Hepatocyte (in vitro differentiated cells): ENCODE measurements around the gene LPP. TPM values are rescaled to one million over a fixed set of nuclear protein-coding genes. Genes with fewer than 3 reads are reported as not detected.
A peak's percentile ranks its signal among the peaks of the same experiment; 100 is the strongest.

ENCODE experiments used
- DNase-seq: peaks from one replicate; pipeline ENCODE4 v3.0.0-alpha.2; 2016; ENCODE audit warnings: low spot score
- H2AFZ ChIP-seq: fragments of 200-600 bp; sonication (generic); 2 replicates; pipeline ENCODE4 v1.6.0; 2016; ENCODE audit warnings: antibody characterized with exemption, mild to moderate bottlenecking
- H3K27ac ChIP-seq: fragments of 200-600 bp; sonication (generic); 2 replicates; pipeline ENCODE4 v1.5.1; 2016; ENCODE audit warnings: mild to moderate bottlenecking
- H3K27me3 ChIP-seq: fragments of 200-600 bp; sonication (generic); 2 replicates; pipeline ENCODE4 v1.6.1; 2016
- H3K36me3 ChIP-seq: fragments of 200-600 bp; sonication (generic); replicated peaks from 2 replicates; pipeline ENCODE4 v1.5.1; 2016; ENCODE audit warnings: low read depth; ENCODE audit not compliant: insufficient read depth
- H3K4me1 ChIP-seq: fragments of 200-600 bp; sonication (generic); 2 replicates; pipeline ENCODE4 v1.5.1; 2016; ENCODE audit warnings: mild to moderate bottlenecking, moderate library complexity; ENCODE audit not compliant: insufficient read depth
- H3K4me2 ChIP-seq: fragments of 200-600 bp; sonication (generic); 2 replicates; pipeline ENCODE4 v1.6.0; 2016
- H3K4me3 ChIP-seq: fragments of 200-600 bp; sonication (generic); 2 replicates; pipeline ENCODE4 v1.5.1; 2016; ENCODE audit warnings: mild to moderate bottlenecking
- H3K79me2 ChIP-seq: fragments of 200-600 bp; sonication (generic); 2 replicates; pipeline ENCODE4 v1.6.0; 2017; ENCODE audit warnings: mild to moderate bottlenecking
- H3K9me2 ChIP-seq: fragments of 200-600 bp; sonication (generic); replicated peaks from 2 replicates; pipeline ENCODE4 v1.6.0; 2017; ENCODE audit warnings: mild to moderate bottlenecking; ENCODE audit not compliant: insufficient read depth
- H3K9me3 ChIP-seq: fragments of 200-600 bp; sonication (generic); 2 replicates; pipeline ENCODE4 v1.5.1; 2016; ENCODE audit warnings: low read depth, mild to moderate bottlenecking
- H4K20me1 ChIP-seq: fragments of 200-600 bp; sonication (generic); 2 replicates; pipeline ENCODE4 v1.6.0; 2016; ENCODE audit warnings: mild to moderate bottlenecking; ENCODE audit not compliant: insufficient read depth, poor library complexity, severe bottlenecking
- EZH2 ChIP-seq: fragments of 200-600 bp; sonication (generic); IDR thresholded peaks from 2 replicates; pipeline ENCODE4 v1.6.1; 2016; ENCODE audit warnings: antibody characterized with exemption, mild to moderate bottlenecking, borderline replicate concordance
- EZH2phosphoT487 ChIP-seq: fragments of 200-600 bp; sonication (generic); IDR thresholded peaks from one replicate; pipeline ENCODE4 v1.6.1; 2018; ENCODE audit warnings: antibody characterized with exemption, mild to moderate bottlenecking, low read depth, moderate library complexity; ENCODE audit not compliant: unreplicated experiment, severe bottlenecking
- WGBS: methylation state at CpG from one replicate; pipeline ENCODE4 v1.1.6; 2016; ENCODE audit warnings: low lambda C conversion rate; ENCODE audit errors: missing lambda C conversion rate; 5-methylcytosine and 5-hydroxymethylcytosine counted together
- polyA plus RNA-seq: library from polyadenylated mRNA; unstranded; fragments of >200 nt; fragmentation: Nextera tagmentation; extraction: Ambion mirVana; gene quantifications from 2 replicates; pipeline ENCODE4 v1.2.1, GENCODE V29; 2016
- total RNA-seq: library from RNA; depleted of rRNA; stranded (reverse); fragments of >200 nt; gene quantifications from 2 replicates; pipeline ENCODE4 v1.2.3, GENCODE V29; 2014
- TF ChIP-seq, protein P1 (sequence below): fragments of 200-600 bp; sonication (generic); IDR thresholded peaks from 2 replicates; pipeline ENCODE4 v1.5.1; 2016; ENCODE audit warnings: antibody characterized with exemption, mild to moderate bottlenecking; ENCODE audit not compliant: poor library complexity

The LPP gene
- total and polyA plus RNA-seq, 2 experiments from 2014 or later, result 53.2 to 73.8 TPM

DNA sequence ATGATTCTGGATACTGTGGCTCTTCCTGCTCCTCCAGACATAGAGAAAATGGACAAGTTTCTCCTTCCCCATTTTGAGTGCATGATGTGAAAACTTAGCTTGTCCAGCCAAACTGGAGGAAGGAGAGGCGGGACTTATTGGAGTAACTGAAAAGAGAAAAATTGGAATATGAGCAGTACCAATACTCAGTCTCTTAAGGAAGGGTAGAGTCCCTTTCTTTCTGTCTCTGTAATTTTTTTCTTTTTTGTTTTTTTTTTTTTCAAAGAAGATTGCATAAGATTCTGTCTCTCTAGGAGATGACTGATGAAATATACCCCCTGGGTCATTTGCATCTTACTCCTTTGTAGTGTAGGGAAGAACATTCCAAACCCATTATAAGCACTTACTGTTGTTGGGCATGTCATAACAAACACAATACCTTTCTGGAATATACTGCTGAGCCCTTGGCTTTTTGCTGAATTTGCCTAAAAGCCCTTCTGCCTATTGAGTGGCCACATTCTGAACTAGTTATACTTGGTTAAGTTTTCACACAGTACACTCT is 519.8 kb downstream of the LPP start:
- peak; percentile 27 for DNase-seq
- Histone ChIP-seq H3K79me2 (peaks cover 7% of the 10 kb centered on the region), H4K20me1 (no peaks in the 10 kb centered on the region), H3K9me3 (no peaks in the 10 kb centered on the region), H3K4me3 (no peak overlapping the region), H3K4me2 (no peak overlapping the region), H3K9me2 (no peaks in the 10 kb centered on the region), H3K36me3 (no peaks in the 10 kb centered on the region), H2AFZ (no peak overlapping the region), H3K27me3 (no peaks in the 10 kb centered on the region), H3K4me1 (peaks cover 5% of the 10 kb centered on the region), H3K27ac (peak overlapping the region; percentile 53)
- WGBS, result 96% methylated on average over 1 of the region's 1 CpG
- no peak for TF ChIP-seq EZH2
- no peak for TF ChIP-seq EZH2phosphoT487
- TF ChIP-seq, protein P1, sequence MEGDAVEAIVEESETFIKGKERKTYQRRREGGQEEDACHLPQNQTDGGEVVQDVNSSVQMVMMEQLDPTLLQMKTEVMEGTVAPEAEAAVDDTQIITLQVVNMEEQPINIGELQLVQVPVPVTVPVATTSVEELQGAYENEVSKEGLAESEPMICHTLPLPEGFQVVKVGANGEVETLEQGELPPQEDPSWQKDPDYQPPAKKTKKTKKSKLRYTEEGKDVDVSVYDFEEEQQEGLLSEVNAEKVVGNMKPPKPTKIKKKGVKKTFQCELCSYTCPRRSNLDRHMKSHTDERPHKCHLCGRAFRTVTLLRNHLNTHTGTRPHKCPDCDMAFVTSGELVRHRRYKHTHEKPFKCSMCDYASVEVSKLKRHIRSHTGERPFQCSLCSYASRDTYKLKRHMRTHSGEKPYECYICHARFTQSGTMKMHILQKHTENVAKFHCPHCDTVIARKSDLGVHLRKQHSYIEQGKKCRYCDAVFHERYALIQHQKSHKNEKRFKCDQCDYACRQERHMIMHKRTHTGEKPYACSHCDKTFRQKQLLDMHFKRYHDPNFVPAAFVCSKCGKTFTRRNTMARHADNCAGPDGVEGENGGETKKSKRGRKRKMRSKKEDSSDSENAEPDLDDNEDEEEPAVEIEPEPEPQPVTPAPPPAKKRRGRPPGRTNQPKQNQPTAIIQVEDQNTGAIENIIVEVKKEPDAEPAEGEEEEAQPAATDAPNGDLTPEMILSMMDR, result no peak

DNA sequence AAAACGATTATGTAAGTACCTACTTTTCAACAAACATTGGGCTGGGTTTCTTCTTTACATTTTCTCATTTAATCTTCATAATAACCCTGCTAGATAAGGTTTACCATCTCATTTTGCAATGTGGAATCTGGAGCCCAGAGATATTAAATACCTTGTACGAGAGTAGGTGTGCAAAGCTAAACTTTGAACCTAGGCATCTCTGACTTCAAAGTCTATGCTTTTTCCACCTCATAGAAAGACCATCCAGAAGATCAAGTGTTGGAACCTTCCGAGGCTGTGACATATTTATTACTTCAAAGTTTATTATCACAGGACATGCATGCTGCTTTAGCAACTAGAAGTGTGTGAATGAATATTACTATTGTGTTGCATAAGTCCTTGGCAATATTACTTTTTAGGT is 520.6 kb downstream of the LPP start:
- no peaks in the 10 kb centered on the region for H3K27me3 ChIP-seq
- H3K27ac ChIP-seq, result peak overlapping the region; percentile 53
- no peaks in the 10 kb centered on the region for H3K36me3 ChIP-seq
- 47% methylated on average over 3 of the region's 3 CpGs for WGBS
- H3K79me2 ChIP-seq, result peaks cover 7% of the 10 kb centered on the region
- H2AFZ ChIP-seq, result no peak overlapping the region
- no peak overlapping the region for H3K4me3 ChIP-seq
- no peaks in the 10 kb centered on the region for H3K9me2 ChIP-seq
- TF ChIP-seq EZH2phosphoT487 (no peak), EZH2 (no peak)
- TF ChIP-seq, protein P1, result no peak
- no peaks in the 10 kb centered on the region for H4K20me1 ChIP-seq
- DNase-seq, result peak; percentile 24
- no peak overlapping the region for H3K4me2 ChIP-seq
- no peaks in the 10 kb centered on the region for H3K9me3 ChIP-seq
- peaks cover 5% of the 10 kb centered on the region for H3K4me1 ChIP-seq

DNA sequence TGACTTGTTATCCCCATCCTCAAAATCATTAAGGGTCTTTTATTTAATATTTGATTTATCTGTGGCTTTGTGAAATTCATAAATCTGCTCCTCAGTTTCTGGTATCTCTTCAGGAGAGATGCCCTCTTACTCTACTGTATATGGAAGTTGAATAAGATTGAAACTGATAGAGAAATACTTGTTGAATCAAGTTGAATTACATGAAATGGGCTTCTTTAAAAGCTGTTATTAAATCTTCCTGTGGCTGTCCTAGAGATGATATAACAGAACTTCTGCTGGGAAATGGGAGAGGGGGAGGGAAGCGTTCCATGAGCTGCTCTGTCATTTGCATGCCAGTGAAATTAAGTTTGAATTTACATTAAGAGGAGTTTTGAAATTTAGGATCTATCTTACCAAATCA is 523.4 kb downstream of the LPP start:
- H3K9me2 ChIP-seq, result no peaks in the 10 kb centered on the region
- H2AFZ ChIP-seq, result no peak overlapping the region
- H3K79me2 ChIP-seq, result peaks cover 11% of the 10 kb centered on the region
- TF ChIP-seq EZH2 (no peak), EZH2phosphoT487 (no peak)
- TF ChIP-seq, protein P1, result no peak
- H3K27me3 ChIP-seq, result no peaks in the 10 kb centered on the region
- no peaks in the 10 kb centered on the region for H3K36me3 ChIP-seq
- no peak for DNase-seq
- no peak overlapping the region for H3K4me2 ChIP-seq
- WGBS, result 96% methylated on average over 1 of the region's 1 CpG
- H3K4me3 ChIP-seq, result no peak overlapping the region
- peaks cover 16% of the 10 kb centered on the region for H3K4me1 ChIP-seq
- no peaks in the 10 kb centered on the region for H3K9me3 ChIP-seq
- H3K27ac ChIP-seq, result no peak overlapping the region
- no peaks in the 10 kb centered on the region for H4K20me1 ChIP-seq

DNA sequence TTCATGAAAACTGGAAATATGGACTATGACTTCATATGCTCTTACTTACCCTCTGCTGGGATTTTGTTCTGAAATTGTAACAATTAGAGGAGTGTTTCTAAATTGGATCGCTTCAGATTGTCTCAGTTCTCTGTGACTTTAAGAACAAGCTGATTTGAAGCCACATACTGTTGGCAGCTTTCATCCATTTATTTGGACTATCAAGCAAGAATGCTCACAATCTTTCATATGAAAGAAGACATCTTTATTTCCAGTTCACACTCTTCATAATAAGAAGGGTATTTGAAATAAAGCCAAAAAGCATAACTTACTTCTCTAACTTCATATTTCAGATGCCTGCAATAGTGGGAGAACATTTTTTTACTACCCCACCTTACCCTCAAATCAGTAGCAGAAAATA is 526.2 kb downstream of the LPP start:
- H4K20me1 ChIP-seq, result no peaks in the 10 kb centered on the region
- DNase-seq, result no peak
- TF ChIP-seq EZH2phosphoT487, result no peak
- TF ChIP-seq EZH2, result no peak
- TF ChIP-seq, protein P1, result no peak
- H3K4me2 ChIP-seq, result no peak overlapping the region
- no peak overlapping the region for H3K4me3 ChIP-seq
- H2AFZ ChIP-seq, result no peak overlapping the region
- H3K9me3 ChIP-seq, result no peaks in the 10 kb centered on the region
- no peaks in the 10 kb centered on the region for H3K27me3 ChIP-seq
- H3K79me2 ChIP-seq, result peaks cover 16% of the 10 kb centered on the region
- no peaks in the 10 kb centered on the region for H3K9me2 ChIP-seq
- peaks cover 23% of the 10 kb centered on the region for H3K4me1 ChIP-seq
- 95% methylated on average over 1 of the region's 1 CpG for WGBS
- H3K36me3 ChIP-seq, result no peaks in the 10 kb centered on the region
- H3K27ac ChIP-seq, result no peak overlapping the region
